WTC11 (cell line): ENCODE measurements around the gene CBX7. TPM values are rescaled to one million over a fixed set of nuclear protein-coding genes. Genes with fewer than 3 reads are reported as not detected.

Experiments used
- ATAC-seq: fragments of 200-7000 bp; cut with Tn5 transposase; 2 replicates; pipeline ENCODE4 v1.10.0; 2021; ENCODE audit warnings: mild to moderate bottlenecking, moderate library complexity
- Bru-seq: library from RNA; stranded (reverse); fragments of 400-500 nt; gene quantifications from one replicate; lab custom pipeline; 2021; lab: Mats Ljungman, UMichigan
- CTCF ChIA-PET: fragments of 300-600 bp; sonication (Branson Sonifier 250); formaldehyde crosslinking; loops from one replicate; lab custom pipeline; 2021; ENCODE audit warnings: antibody characterized with exemption; lab: Charles Lee
- POLR2A ChIA-PET: fragments of 350-600 bp; sonication (Branson Sonifier 250); formaldehyde crosslinking; loops from one replicate; lab custom pipeline; 2021; ENCODE audit warnings: antibody characterized with exemption; lab: Charles Lee
- DNase-seq: peaks from one replicate; pipeline ENCODE4 v3.0.0; 2021; ENCODE audit warnings: low spot score
- H3K27ac Mint-ChIP-seq: 2 replicates; pipeline ENCODE4 v1.8.0; 2021; ENCODE audit warnings: mixed read lengths
- H3K27me3 Mint-ChIP-seq: 2 replicates; pipeline ENCODE4 v1.8.0; 2021; ENCODE audit warnings: low read depth, mild to moderate bottlenecking, moderate library complexity, mixed read lengths
- H3K36me3 Mint-ChIP-seq: 2 replicates; pipeline ENCODE4 v1.8.0; 2021; ENCODE audit warnings: mixed read lengths
- H3K4me1 Mint-ChIP-seq: 2 replicates; pipeline ENCODE4 v1.8.0; 2022; ENCODE audit warnings: mixed read lengths
- H3K4me3 Mint-ChIP-seq: 2 replicates; pipeline ENCODE4 v1.8.0; 2021; ENCODE audit warnings: mild to moderate bottlenecking, moderate library complexity, mixed read lengths
- H3K9me3 Mint-ChIP-seq: 2 replicates; pipeline ENCODE4 v1.8.0; 2021; ENCODE audit warnings: mixed read lengths
- EMX1 ChIP-seq: fragments of 250-450 bp; sonication (Bioruptor Pico); IDR thresholded peaks from 2 replicates; pipeline ENCODE4 v1.8.0; 2021; ENCODE audit warnings: mild to moderate bottlenecking
- ETV6 ChIP-seq: sonication (generic); formaldehyde crosslinking; IDR thresholded peaks from 2 replicates; pipeline ENCODE4 v1.8.1; 2022; ENCODE audit warnings: mild to moderate bottlenecking, missing genetic modification reagents
- FOXK1 ChIP-seq: sonication (generic); formaldehyde crosslinking; IDR thresholded peaks from 2 replicates; pipeline ENCODE4 v1.8.0; 2022; ENCODE audit warnings: mild to moderate bottlenecking, moderate library complexity, missing genetic modification reagents
- FOXP1 ChIP-seq: sonication (generic); formaldehyde crosslinking; IDR thresholded peaks from 2 replicates; pipeline ENCODE4 v1.8.0; 2022; ENCODE audit warnings: missing genetic modification reagents, mild to moderate bottlenecking, moderate library complexity, borderline replicate concordance
- GTF2I ChIP-seq: fragments of 250-450 bp; sonication (Bioruptor Pico); conservative IDR thresholded peaks from 2 replicates; pipeline ENCODE4 v1.4.0; 2021; ENCODE audit warnings: mild to moderate bottlenecking
- NFATC4 ChIP-seq: fragments of 250-450 bp; sonication (Bioruptor Pico); IDR thresholded peaks from 2 replicates; pipeline ENCODE4 v1.9.0; 2021; ENCODE audit warnings: mild to moderate bottlenecking
- NFYB ChIP-seq: sonication (generic); formaldehyde crosslinking; conservative IDR thresholded peaks from 2 replicates; pipeline ENCODE4 v1.8.0; 2022; ENCODE audit warnings: low read depth, missing genetic modification reagents
- NR1H2 ChIP-seq: sonication (generic); formaldehyde crosslinking; IDR thresholded peaks from 2 replicates; pipeline ENCODE4 v1.9.0; 2021; ENCODE audit warnings: mild to moderate bottlenecking, moderate library complexity, missing genetic modification reagents
- NR2C2 ChIP-seq: sonication (generic); formaldehyde crosslinking; IDR thresholded peaks from 2 replicates; pipeline ENCODE4 v1.8.0; 2022; ENCODE audit warnings: mild to moderate bottlenecking, missing genetic modification reagents
- NR3C1 ChIP-seq: sonication (generic); formaldehyde crosslinking; conservative IDR thresholded peaks from 2 replicates; pipeline ENCODE4 v1.8.1; 2023; ENCODE audit warnings: low read depth, mild to moderate bottlenecking, missing genetic modification reagents
- RORB ChIP-seq: fragments of 250-450 bp; sonication (Bioruptor Pico); IDR thresholded peaks from 2 replicates; pipeline ENCODE4 v1.9.0; 2021; ENCODE audit warnings: mild to moderate bottlenecking
- SMAD3 ChIP-seq: sonication (generic); formaldehyde crosslinking; IDR thresholded peaks from 2 replicates; pipeline ENCODE4 v1.8.0; 2022; ENCODE audit warnings: missing genetic modification reagents, mild to moderate bottlenecking, borderline replicate concordance
- SOX15 ChIP-seq: fragments of 250-450 bp; sonication (Bioruptor Pico); IDR thresholded peaks from 2 replicates; pipeline ENCODE4 v1.9.0; 2021; ENCODE audit warnings: mild to moderate bottlenecking
- TEAD4 ChIP-seq: sonication (generic); formaldehyde crosslinking; IDR thresholded peaks from 2 replicates; pipeline ENCODE4 v1.8.0; 2022; ENCODE audit warnings: mild to moderate bottlenecking, missing genetic modification reagents
- ZBTB21 ChIP-seq: sonication (generic); formaldehyde crosslinking; IDR thresholded peaks from 2 replicates; pipeline ENCODE4 v1.8.1; 2023; ENCODE audit warnings: mild to moderate bottlenecking, missing genetic modification reagents, borderline replicate concordance
- long read RNA-seq, 3 experiments: library from RNA in 1 of 3; library from capped mRNA in 1 of 3; library from polyadenylated mRNA in 1 of 3; unstranded in 2 of 3; stranded (forward) in 1 of 3; transcript quantifications; one replicate each; pipeline ENCODE4 v2.0.0, GENCODE V29; 2021
- total RNA-seq: library from RNA; stranded (reverse); gene quantifications from 3 replicates; pipeline ENCODE4 v1.2.3, GENCODE V29; 2021
- TF ChIP-seq, protein P1 (sequence below): fragments of 250-450 bp; sonication (Bioruptor Pico); IDR thresholded peaks from 2 replicates; pipeline ENCODE4 v1.9.0; 2021; ENCODE audit warnings: moderate library complexity, mild to moderate bottlenecking, inconsistent platforms, borderline replicate concordance
- TF ChIP-seq, protein P2 (sequence below): sonication (generic); formaldehyde crosslinking; IDR thresholded peaks from 2 replicates; pipeline ENCODE4 v1.8.1; 2023; ENCODE audit warnings: mild to moderate bottlenecking, missing genetic modification reagents
- TF ChIP-seq, protein P3 (sequence below): sonication (generic); formaldehyde crosslinking; IDR thresholded peaks from 2 replicates; pipeline ENCODE4 v1.8.0; 2022; ENCODE audit warnings: mild to moderate bottlenecking, missing genetic modification reagents
- TF ChIP-seq, protein P4 (sequence below): sonication (generic); formaldehyde crosslinking; IDR thresholded peaks from 2 replicates; pipeline ENCODE4 v1.8.1; 2022; ENCODE audit warnings: low read depth, missing genetic modification reagents, borderline replicate concordance
- TF ChIP-seq, protein P5 (sequence below): sonication (generic); formaldehyde crosslinking; IDR thresholded peaks from 2 replicates; pipeline ENCODE4 v1.8.1; 2023; ENCODE audit warnings: mild to moderate bottlenecking, missing genetic modification reagents, moderate library complexity
- TF ChIP-seq, protein P6 (sequence below): fragments of 200-600 bp; IDR thresholded peaks from 2 replicates; pipeline ENCODE4 v1.8.0; 2022; ENCODE audit warnings: antibody characterized with exemption
- TF ChIP-seq, protein P7 (sequence below): sonication (generic); formaldehyde crosslinking; conservative IDR thresholded peaks from 2 replicates; pipeline ENCODE4 v1.8.1; 2022; ENCODE audit warnings: mild to moderate bottlenecking, missing genetic modification reagents
- TF ChIP-seq, protein P8 (sequence below): sonication (generic); formaldehyde crosslinking; IDR thresholded peaks from 2 replicates; pipeline ENCODE4 v1.8.0; 2022; ENCODE audit warnings: mild to moderate bottlenecking, missing genetic modification reagents
- TF ChIP-seq, protein P9 (sequence below): sonication (generic); formaldehyde crosslinking; IDR thresholded peaks from 2 replicates; pipeline ENCODE4 v1.8.1; 2023; ENCODE audit warnings: mild to moderate bottlenecking, missing genetic modification reagents, borderline replicate concordance

Gene CBX7
- 10.6 to 11.1 TPM (median 10.6 TPM) in 3 replicates for total RNA-seq
- Bru-seq, nascent RNA: percentile 49 among the genes with signal in this experiment
- long read RNA-seq, experiment 1, full-length matches to known transcripts: 5 of 13 reads
- long read RNA-seq, experiment 1, partial matches to known transcripts: 3 of 13 reads
- long read RNA-seq, experiment 1, other reads (novel, unspliced or antisense): 5 of 13 reads
- long read RNA-seq, experiment 2, full-length matches to known transcripts: 3 of 12 reads
- long read RNA-seq, experiment 2, partial matches to known transcripts: 0 of 12 reads
- long read RNA-seq, experiment 2, other reads (novel, unspliced or antisense): 9 of 12 reads
- long read RNA-seq, experiment 3: 0 reads

DNA sequence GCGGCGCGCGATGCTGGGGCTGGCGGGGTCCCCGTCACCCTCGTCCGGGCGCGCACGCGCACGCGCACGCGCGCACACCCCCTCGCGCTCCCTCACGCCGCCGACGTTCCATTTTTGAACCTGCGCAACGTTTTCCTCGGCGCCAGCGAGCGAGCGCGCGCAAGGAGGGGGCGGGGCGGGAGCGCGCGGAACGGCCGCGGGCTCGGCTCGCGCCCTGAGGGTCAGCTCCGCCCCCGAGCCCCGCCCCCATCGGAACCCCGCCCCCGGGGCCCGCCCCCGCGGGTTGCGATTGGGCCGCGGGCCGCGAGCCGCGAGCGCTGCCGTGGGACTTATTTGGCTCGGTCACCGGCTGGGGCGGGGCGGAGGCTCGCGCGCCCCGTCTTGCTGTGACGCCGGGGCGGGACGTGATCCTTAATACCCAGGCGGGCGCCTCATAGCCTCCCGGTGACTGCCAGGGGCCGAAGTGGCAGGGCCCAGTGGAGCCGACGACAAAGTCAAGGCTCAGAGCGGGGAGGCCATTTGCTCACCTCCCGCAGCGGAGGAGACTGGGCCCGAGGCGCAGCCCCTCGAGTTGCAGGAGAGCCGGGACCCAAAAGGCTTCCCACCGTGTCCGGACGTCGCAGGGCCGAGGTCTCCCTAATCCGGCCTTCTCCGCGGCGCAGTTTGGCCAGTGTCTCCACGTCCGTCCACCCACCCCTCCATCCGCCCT lies at the start of gene CBX7:
CBX7 (minus strand) TSS at position 170 of the 709 bp plus-strand sequence. CDS start 236 bp downstream, outside the sequence.
- ChIA-PET CTCF (interaction anchor here (0.7 to 3.0 kb wide), 13 partner anchors 13 to 384 kb away, joined by 3 to 17 read pairs (median 6); no protein-coding TSS in a partner anchor), POLR2A (interaction anchor here (0.6 to 1.3 kb wide), 4 partner anchors 159 to 384 kb away, joined by 3 read pairs; partner anchors contain the start of gene CBX6)
- no peaks in the 10 kb centered on the region for H3K36me3 Mint-ChIP-seq
- DNase-seq (peak; percentile 87), ATAC-seq (peak; percentile 68)
- peaks cover 26% of the 10 kb centered on the region for H3K4me1 Mint-ChIP-seq
- no peaks in the 10 kb centered on the region for H3K9me3 Mint-ChIP-seq
- H3K27me3 Mint-ChIP-seq: peaks cover 42% of the 10 kb centered on the region
- peak within 1 kb of the TSS; percentile 71 for H3K4me3 Mint-ChIP-seq
- no peak within 1 kb of the TSS for H3K27ac Mint-ChIP-seq
- TF ChIP-seq SOX15 (CRISPR knock-in tag) (no peak), RORB (no peak), ETV6 (CRISPR knock-in tag) (no peak), ZBTB21 (CRISPR knock-in tag) (peak; percentile 14; the same call in 1 of the 2 replicates), FOXP1 (CRISPR knock-in tag) (no peak; the same call in 1 of the 2 replicates), NR1H2 (CRISPR knock-in tag) (no peak), GTF2I (CRISPR knock-in tag) (no peak), EMX1 (CRISPR knock-in tag) (no peak), SMAD3 (CRISPR knock-in tag) (no peak), NFYB (CRISPR knock-in tag) (no peak), NR2C2 (CRISPR knock-in tag) (no peak), FOXK1 (CRISPR knock-in tag) (peak; percentile 16; the same call in 1 of the 2 replicates), NR3C1 (CRISPR knock-in tag) (no peak), NFATC4 (CRISPR knock-in tag) (no peak), TEAD4 (CRISPR knock-in tag) (no peak)
- TF ChIP-seq, protein P1, sequence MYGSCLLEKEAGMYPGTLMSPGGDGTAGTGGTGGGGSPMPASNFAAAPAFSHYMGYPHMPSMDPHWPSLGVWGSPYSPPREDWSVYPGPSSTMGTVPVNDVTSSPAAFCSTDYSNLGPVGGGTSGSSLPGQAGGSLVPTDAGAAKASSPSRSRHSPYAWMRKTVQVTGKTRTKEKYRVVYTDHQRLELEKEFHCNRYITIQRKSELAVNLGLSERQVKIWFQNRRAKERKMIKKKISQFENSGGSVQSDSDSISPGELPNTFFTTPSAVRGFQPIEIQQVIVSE (CRISPR knock-in tag): no peak
- TF ChIP-seq, protein P2, sequence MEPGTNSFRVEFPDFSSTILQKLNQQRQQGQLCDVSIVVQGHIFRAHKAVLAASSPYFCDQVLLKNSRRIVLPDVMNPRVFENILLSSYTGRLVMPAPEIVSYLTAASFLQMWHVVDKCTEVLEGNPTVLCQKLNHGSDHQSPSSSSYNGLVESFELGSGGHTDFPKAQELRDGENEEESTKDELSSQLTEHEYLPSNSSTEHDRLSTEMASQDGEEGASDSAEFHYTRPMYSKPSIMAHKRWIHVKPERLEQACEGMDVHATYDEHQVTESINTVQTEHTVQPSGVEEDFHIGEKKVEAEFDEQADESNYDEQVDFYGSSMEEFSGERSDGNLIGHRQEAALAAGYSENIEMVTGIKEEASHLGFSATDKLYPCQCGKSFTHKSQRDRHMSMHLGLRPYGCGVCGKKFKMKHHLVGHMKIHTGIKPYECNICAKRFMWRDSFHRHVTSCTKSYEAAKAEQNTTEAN (CRISPR knock-in tag): no peak
- TF ChIP-seq, protein P3, sequence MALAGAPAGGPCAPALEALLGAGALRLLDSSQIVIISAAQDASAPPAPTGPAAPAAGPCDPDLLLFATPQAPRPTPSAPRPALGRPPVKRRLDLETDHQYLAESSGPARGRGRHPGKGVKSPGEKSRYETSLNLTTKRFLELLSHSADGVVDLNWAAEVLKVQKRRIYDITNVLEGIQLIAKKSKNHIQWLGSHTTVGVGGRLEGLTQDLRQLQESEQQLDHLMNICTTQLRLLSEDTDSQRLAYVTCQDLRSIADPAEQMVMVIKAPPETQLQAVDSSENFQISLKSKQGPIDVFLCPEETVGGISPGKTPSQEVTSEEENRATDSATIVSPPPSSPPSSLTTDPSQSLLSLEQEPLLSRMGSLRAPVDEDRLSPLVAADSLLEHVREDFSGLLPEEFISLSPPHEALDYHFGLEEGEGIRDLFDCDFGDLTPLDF (CRISPR knock-in tag): no peak
- TF ChIP-seq, protein P4, sequence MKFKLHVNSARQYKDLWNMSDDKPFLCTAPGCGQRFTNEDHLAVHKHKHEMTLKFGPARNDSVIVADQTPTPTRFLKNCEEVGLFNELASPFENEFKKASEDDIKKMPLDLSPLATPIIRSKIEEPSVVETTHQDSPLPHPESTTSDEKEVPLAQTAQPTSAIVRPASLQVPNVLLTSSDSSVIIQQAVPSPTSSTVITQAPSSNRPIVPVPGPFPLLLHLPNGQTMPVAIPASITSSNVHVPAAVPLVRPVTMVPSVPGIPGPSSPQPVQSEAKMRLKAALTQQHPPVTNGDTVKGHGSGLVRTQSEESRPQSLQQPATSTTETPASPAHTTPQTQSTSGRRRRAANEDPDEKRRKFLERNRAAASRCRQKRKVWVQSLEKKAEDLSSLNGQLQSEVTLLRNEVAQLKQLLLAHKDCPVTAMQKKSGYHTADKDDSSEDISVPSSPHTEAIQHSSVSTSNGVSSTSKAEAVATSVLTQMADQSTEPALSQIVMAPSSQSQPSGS (CRISPR knock-in tag): no peak
- TF ChIP-seq, protein P5, sequence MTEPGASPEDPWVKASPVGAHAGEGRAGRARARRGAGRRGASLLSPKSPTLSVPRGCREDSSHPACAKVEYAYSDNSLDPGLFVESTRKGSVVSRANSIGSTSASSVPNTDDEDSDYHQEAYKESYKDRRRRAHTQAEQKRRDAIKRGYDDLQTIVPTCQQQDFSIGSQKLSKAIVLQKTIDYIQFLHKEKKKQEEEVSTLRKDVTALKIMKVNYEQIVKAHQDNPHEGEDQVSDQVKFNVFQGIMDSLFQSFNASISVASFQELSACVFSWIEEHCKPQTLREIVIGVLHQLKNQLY (CRISPR knock-in tag): no peak
- TF ChIP-seq, protein P6, sequence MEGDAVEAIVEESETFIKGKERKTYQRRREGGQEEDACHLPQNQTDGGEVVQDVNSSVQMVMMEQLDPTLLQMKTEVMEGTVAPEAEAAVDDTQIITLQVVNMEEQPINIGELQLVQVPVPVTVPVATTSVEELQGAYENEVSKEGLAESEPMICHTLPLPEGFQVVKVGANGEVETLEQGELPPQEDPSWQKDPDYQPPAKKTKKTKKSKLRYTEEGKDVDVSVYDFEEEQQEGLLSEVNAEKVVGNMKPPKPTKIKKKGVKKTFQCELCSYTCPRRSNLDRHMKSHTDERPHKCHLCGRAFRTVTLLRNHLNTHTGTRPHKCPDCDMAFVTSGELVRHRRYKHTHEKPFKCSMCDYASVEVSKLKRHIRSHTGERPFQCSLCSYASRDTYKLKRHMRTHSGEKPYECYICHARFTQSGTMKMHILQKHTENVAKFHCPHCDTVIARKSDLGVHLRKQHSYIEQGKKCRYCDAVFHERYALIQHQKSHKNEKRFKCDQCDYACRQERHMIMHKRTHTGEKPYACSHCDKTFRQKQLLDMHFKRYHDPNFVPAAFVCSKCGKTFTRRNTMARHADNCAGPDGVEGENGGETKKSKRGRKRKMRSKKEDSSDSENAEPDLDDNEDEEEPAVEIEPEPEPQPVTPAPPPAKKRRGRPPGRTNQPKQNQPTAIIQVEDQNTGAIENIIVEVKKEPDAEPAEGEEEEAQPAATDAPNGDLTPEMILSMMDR: no peak
- TF ChIP-seq, protein P7, sequence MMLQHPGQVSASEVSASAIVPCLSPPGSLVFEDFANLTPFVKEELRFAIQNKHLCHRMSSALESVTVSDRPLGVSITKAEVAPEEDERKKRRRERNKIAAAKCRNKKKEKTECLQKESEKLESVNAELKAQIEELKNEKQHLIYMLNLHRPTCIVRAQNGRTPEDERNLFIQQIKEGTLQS (CRISPR knock-in tag): no peak
- TF ChIP-seq, protein P8, sequence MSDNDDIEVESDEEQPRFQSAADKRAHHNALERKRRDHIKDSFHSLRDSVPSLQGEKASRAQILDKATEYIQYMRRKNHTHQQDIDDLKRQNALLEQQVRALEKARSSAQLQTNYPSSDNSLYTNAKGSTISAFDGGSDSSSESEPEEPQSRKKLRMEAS (CRISPR knock-in tag): peak; percentile 50; the same call in 1 of the 2 replicates
- TF ChIP-seq, protein P9, sequence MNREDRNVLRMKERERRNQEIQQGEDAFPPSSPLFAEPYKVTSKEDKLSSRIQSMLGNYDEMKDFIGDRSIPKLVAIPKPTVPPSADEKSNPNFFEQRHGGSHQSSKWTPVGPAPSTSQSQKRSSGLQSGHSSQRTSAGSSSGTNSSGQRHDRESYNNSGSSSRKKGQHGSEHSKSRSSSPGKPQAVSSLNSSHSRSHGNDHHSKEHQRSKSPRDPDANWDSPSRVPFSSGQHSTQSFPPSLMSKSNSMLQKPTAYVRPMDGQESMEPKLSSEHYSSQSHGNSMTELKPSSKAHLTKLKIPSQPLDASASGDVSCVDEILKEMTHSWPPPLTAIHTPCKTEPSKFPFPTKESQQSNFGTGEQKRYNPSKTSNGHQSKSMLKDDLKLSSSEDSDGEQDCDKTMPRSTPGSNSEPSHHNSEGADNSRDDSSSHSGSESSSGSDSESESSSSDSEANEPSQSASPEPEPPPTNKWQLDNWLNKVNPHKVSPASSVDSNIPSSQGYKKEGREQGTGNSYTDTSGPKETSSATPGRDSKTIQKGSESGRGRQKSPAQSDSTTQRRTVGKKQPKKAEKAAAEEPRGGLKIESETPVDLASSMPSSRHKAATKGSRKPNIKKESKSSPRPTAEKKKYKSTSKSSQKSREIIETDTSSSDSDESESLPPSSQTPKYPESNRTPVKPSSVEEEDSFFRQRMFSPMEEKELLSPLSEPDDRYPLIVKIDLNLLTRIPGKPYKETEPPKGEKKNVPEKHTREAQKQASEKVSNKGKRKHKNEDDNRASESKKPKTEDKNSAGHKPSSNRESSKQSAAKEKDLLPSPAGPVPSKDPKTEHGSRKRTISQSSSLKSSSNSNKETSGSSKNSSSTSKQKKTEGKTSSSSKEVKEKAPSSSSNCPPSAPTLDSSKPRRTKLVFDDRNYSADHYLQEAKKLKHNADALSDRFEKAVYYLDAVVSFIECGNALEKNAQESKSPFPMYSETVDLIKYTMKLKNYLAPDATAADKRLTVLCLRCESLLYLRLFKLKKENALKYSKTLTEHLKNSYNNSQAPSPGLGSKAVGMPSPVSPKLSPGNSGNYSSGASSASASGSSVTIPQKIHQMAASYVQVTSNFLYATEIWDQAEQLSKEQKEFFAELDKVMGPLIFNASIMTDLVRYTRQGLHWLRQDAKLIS (CRISPR knock-in tag): no peak
